Measurements from ENCODE around the gene KCTD6. TPM values are rescaled to one million over a fixed set of nuclear protein-coding genes. Genes with fewer than 3 reads are reported as not detected.
"Not testable (repeated sequence)": the region's sequence is repeated elsewhere in the genome, so short reads cannot be mapped to it uniquely, and the experiment has no call there.

The KCTD6 gene
- total RNA-seq, 4 donors from 2014 or later, result 16.1 to 19.4 (median 17.8) TPM

DNA sequence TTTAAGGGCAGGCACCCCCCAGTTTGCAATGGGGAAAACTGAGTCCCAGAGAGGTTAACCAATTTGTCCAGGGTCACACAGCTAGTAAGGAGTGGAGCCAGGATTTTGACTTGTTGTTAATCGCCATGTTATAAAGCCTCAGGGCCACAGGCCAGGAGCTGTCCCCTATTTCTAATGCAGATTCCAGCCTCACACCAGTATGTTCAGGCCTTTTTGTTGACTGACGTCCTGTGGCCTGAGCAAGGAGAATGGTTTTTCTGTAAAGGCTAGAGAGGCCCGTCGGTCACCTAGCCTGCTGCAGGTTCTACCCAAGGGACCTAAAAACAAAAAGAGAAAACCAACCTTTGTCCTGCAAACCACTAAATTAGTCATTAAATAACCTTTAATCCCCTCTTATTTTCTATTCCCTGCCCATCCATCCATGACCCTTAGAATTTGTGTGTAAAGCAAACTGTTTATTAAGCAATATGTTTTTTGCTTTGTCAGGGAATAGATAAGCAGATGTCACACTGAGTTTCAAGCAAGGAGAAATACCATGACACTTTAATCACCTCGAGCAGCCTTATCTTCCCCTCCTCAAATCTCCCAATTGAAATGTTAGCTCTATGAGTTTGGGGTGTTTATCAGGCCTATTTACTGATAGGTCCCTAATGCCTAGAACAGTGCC lies 31.0 kb downstream of the KCTD6 start:
- peaks cover 0 to 3% (median 0%) of the 10 kb centered on the region in 4 donors for H3K4me1 ChIP-seq
- no peak overlapping the region for H3K27ac ChIP-seq
- no peak overlapping the region for H3K4me3 ChIP-seq
- no peaks in the 10 kb centered on the region for H3K9me3 ChIP-seq
- no peak for DNase-seq (ENCODE audit: low spot score in 2 of 2)
- WGBS, 2 donors, result 82 to 84% methylated on average over 5 of the region's 5 CpGs
- TF ChIP-seq POLR2A (IDR thresholded peaks at IDR 0.05), result no peak
- TF ChIP-seq CTCF (IDR thresholded peaks at IDR 0.05), result no peak
- peaks cover 0 to 100% (median 4%) of the 10 kb centered on the region in 3 donors for H3K36me3 ChIP-seq
- H3K27me3 ChIP-seq, result no peaks in the 10 kb centered on the region

GRCh38 chr3:58524326-58524888 lies 32.5 kb downstream of the KCTD6 start:
- DNase-seq (ENCODE audit: low spot score in 2 of 2), result no peak
- WGBS, 2 donors, result 84 to 86% methylated on average over 10 to 11 of the region's 11 CpGs
- Histone ChIP-seq H3K4me3 (no peak overlapping the region), H3K27me3 (no peaks in the 10 kb centered on the region), H3K27ac (no peak overlapping the region), H3K9me3 (no peaks in the 10 kb centered on the region), H3K4me1 (peaks cover 0 to 15% (median 0%) of the 10 kb centered on the region in 4 donors), H3K36me3 (peaks cover 0 to 100% (median 7%) of the 10 kb centered on the region in 3 donors)
- TF ChIP-seq POLR2A (IDR thresholded peaks at IDR 0.05) (no peak), EP300 (IDR thresholded peaks at IDR 0.05) (no peak), CTCF (IDR thresholded peaks at IDR 0.05) (no peak)

DNA sequence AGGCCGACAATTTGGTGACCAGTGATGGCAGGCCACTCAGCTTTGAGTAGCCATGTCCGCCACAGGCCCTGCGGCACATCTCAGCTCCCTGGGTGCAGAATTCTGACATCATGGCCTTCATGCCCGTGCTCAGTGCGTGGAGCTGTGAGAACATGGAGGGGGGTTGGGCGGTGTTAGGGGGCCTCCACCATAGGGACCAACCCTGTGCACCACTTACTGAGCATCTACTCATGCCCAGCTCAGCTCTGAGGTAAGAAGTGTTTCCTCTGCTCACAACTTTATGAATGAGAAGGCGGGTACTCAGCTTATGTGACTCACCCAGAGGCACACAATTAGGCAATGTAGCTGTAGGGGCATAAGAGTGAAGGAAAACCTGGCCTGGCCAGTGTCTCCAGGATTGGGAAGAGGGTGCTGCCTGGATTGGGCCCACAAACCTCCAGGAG lies 34.6 kb downstream of the KCTD6 start:
- no peak for TF ChIP-seq CTCF (IDR thresholded peaks at IDR 0.05)
- TF ChIP-seq EP300 (IDR thresholded peaks at IDR 0.05), result peak in 1 of 2 donors; percentile 18
- Histone ChIP-seq H3K36me3 (peaks cover 0 to 100% (median 7%) of the 10 kb centered on the region in 3 donors), H3K9me3 (no peaks in the 10 kb centered on the region), H3K27me3 (no peaks in the 10 kb centered on the region), H3K4me1 (peaks cover 0 to 18% (median 0%) of the 10 kb centered on the region in 4 donors), H3K27ac (no peak overlapping the region), H3K4me3 (no peak overlapping the region)
- DNase-seq (ENCODE audit: low spot score in 2 of 2), result no peak
- 71 to 78% methylated on average over 7 of the region's 7 CpGs for WGBS, 2 donors

- Histone ChIP-seq H3K4me1 (peaks cover 0 to 19% (median 0%) of the 10 kb centered on the region in 4 donors), H3K36me3 (peaks cover 0 to 98% (median 3%) of the 10 kb centered on the region in 3 donors)
- H3K27me3 ChIP-seq, result not testable (repeated sequence)
Observed at GRCh38 chr3:58527440-58527839, 35.5 kb downstream of the KCTD6 start.

DNA sequence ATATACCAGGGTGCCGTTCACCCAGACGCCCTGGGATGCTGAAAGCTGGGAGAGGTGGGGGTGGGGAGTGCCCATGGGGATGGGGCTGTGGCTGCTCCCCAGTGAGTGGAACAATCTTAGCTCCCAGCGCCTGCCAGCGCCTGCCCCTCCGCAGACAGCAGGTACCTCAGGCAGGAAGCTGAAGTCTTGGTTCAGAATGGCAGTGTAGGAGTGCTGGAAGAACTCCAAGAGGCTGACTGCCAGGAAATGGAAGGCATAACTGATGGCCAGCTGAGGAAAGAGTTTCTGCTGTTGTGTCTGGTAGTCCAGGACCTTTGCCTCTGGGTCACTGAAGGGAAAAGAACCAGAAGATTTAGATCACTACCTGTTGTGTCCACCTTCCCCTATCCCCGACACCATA lies 36.7 kb downstream of the KCTD6 start:
- 47 to 54% methylated on average over 6 of the region's 6 CpGs for WGBS, 2 donors
- H3K4me3 ChIP-seq, result no peak overlapping the region
- peaks cover 0 to 94% (median 3%) of the 10 kb centered on the region in 3 donors for H3K36me3 ChIP-seq
- H3K27ac ChIP-seq, result no peak overlapping the region
- TF ChIP-seq POLR2A (IDR thresholded peaks at IDR 0.05) (no peak), CTCF (IDR thresholded peaks at IDR 0.05) (no peak), EP300 (IDR thresholded peaks at IDR 0.05) (no peak)
- H3K4me1 ChIP-seq, result peaks cover 0 to 26% (median 4%) of the 10 kb centered on the region in 4 donors
- no peaks in the 10 kb centered on the region for H3K27me3 ChIP-seq
- DNase-seq (ENCODE audit: low spot score in 2 of 2), result no peak
- H3K9me3 ChIP-seq, result no peaks in the 10 kb centered on the region

More at GRCh38 chr3:58527440-58527839, 35.5 kb downstream of the KCTD6 start:
- WGBS, 2 donors, result 89 to 95% methylated on average over 3 of the region's 3 CpGs
- H3K4me3 ChIP-seq; H3K9me3 ChIP-seq; H3K27ac ChIP-seq; DNase-seq (ENCODE audit: low spot score in 2 of 2): not testable (repeated sequence)
